KMS-11 (cell line): ENCODE measurements around the gene TSC22D3.

Source experiments
- H2AFZ ChIP-seq: fragments of 200-600 bp; sonication (generic); 2 replicates; pipeline ENCODE4 v1.6.1; 2016; ENCODE audit warnings: antibody characterized with exemption, mixed run types, low read depth
- H3K27ac ChIP-seq: fragments of 200-600 bp; sonication (generic); 2 replicates; pipeline ENCODE4 v1.6.1; 2016; ENCODE audit warnings: mild to moderate bottlenecking, mixed run types
- H3K27me3 ChIP-seq: fragments of 200-600 bp; sonication (generic); 2 replicates; pipeline ENCODE4 v1.6.1; 2017; ENCODE audit warnings: mild to moderate bottlenecking, low read depth, mixed run types, moderate library complexity; ENCODE audit not compliant: insufficient read depth
- H3K36me3 ChIP-seq: fragments of 200-600 bp; sonication (generic); 2 replicates; pipeline ENCODE4 v1.6.1; 2017; ENCODE audit warnings: mild to moderate bottlenecking, mixed run types; ENCODE audit not compliant: insufficient read depth
- H3K4me1 ChIP-seq: fragments of 200-600 bp; sonication (generic); 2 replicates; pipeline ENCODE4 v1.6.1; 2016; ENCODE audit warnings: mild to moderate bottlenecking, low read depth, mixed run types; ENCODE audit not compliant: poor library complexity, severe bottlenecking
- H3K4me2 ChIP-seq: fragments of 200-600 bp; sonication (generic); 2 replicates; pipeline ENCODE4 v1.7.0; 2016; ENCODE audit warnings: mild to moderate bottlenecking, mixed run types
- H3K4me3 ChIP-seq: fragments of 200-600 bp; sonication (generic); IDR thresholded peaks from 2 replicates; pipeline ENCODE4 v1.6.1; 2017; ENCODE audit warnings: low read depth, low read length, mixed read lengths; ENCODE audit not compliant: insufficient read depth
- H3K79me2 ChIP-seq: fragments of 200-600 bp; sonication (generic); 2 replicates; pipeline ENCODE4 v1.6.1; 2016; ENCODE audit warnings: low read depth, mixed run types; ENCODE audit not compliant: insufficient read depth
- H3K9ac ChIP-seq: fragments of 200-600 bp; sonication (generic); 2 replicates; pipeline ENCODE4 v1.6.1; 2016; ENCODE audit warnings: mild to moderate bottlenecking, mixed run types
- H4K20me1 ChIP-seq: fragments of 200-600 bp; sonication (generic); 2 replicates; pipeline ENCODE4 v1.6.1; 2016; ENCODE audit warnings: mild to moderate bottlenecking, mixed run types; ENCODE audit not compliant: insufficient read depth
- TF ChIP-seq, protein P1 (sequence below): fragments of 200-600 bp; sonication (generic); conservative IDR thresholded peaks from 2 replicates; pipeline ENCODE4 v1.6.1; 2017; ENCODE audit warnings: low read depth, mild to moderate bottlenecking, antibody characterized with exemption, low read length, moderate library complexity, mixed read lengths

The TSC22D3 gene

DNA sequence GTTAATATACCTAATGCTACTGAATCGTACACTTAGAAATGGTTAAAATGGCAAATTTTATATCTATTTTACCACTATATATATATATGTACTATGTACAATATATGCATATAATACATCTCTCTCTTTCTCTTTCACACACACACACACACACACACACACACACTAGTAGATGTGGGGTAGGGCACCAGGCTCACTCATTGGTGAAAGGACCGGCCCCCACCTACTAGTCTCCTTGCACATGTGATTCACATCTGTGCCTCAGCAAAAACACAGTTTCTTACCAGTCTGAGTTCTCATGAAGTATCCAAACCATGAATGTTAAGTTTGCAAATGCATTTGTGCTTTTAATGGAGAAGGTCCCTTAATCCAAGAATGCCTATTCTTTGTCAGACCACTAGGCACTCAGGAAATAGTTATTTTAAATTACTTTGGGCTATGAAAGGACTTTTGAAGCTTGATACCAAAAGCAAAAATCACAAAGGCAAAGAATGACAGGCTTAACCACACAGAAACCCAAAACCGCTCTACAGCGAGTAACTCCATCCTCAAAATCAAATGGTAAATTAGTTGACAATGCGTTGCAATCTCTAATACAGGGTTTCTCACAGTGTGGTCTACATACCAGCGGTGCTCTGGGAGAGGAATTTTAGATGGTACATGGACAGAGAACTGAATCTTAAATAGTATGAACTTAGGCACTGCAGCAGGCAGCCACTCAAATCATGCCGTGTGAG lies 5.8 kb downstream of the TSC22D3 start:
- Histone ChIP-seq H3K27ac (no peak overlapping the region), H3K4me2 (no peak overlapping the region), H3K79me2 (no peaks in the 10 kb centered on the region), H4K20me1 (no peaks in the 10 kb centered on the region), H3K27me3 (no peaks in the 10 kb centered on the region), H3K4me3 (no peak overlapping the region), H3K4me1 (peaks cover under 1% of the 10 kb centered on the region), H3K9ac (no peak overlapping the region), H2AFZ (no peak overlapping the region), H3K36me3 (no peaks in the 10 kb centered on the region)
- TF ChIP-seq, protein P1, sequence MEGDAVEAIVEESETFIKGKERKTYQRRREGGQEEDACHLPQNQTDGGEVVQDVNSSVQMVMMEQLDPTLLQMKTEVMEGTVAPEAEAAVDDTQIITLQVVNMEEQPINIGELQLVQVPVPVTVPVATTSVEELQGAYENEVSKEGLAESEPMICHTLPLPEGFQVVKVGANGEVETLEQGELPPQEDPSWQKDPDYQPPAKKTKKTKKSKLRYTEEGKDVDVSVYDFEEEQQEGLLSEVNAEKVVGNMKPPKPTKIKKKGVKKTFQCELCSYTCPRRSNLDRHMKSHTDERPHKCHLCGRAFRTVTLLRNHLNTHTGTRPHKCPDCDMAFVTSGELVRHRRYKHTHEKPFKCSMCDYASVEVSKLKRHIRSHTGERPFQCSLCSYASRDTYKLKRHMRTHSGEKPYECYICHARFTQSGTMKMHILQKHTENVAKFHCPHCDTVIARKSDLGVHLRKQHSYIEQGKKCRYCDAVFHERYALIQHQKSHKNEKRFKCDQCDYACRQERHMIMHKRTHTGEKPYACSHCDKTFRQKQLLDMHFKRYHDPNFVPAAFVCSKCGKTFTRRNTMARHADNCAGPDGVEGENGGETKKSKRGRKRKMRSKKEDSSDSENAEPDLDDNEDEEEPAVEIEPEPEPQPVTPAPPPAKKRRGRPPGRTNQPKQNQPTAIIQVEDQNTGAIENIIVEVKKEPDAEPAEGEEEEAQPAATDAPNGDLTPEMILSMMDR, result no peak

DNA sequence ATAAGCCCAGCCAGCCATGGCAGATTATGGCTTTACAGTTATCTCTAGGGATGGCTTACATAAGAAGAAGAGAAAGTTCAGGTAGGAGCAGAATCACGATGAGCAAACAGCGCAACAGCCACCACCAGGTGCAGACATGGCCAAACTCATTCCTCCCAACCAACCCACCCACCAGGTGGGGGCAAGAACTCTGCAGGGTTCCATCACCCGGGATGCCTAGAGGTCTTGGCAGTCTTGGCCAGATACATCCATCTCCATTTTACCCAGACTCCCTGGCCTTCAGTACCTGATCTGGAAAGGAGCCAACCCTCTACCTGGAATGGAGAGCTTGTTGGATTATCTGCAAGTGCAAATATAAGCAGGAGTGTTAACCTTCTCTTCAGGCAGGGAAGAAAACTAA lies 7.5 kb downstream of the TSC22D3 start:
- Histone ChIP-seq H3K27ac (no peak overlapping the region), H3K27me3 (no peaks in the 10 kb centered on the region), H3K4me2 (no peak overlapping the region), H3K36me3 (no peaks in the 10 kb centered on the region), H3K79me2 (no peaks in the 10 kb centered on the region), H3K4me1 (no peaks in the 10 kb centered on the region), H2AFZ (no peak overlapping the region), H4K20me1 (no peaks in the 10 kb centered on the region), H3K9ac (no peak overlapping the region), H3K4me3 (no peak overlapping the region)
- TF ChIP-seq, protein P1, result no peak

GRCh38 chrX:107766470-107767150 lies 9.0 kb downstream of the TSC22D3 start:
- Histone ChIP-seq H3K27ac (no peak overlapping the region), H3K27me3 (no peaks in the 10 kb centered on the region), H3K4me3 (no peak overlapping the region), H3K36me3 (no peaks in the 10 kb centered on the region), H3K4me1 (no peaks in the 10 kb centered on the region), H4K20me1 (no peaks in the 10 kb centered on the region), H3K4me2 (no peak overlapping the region), H2AFZ (no peak overlapping the region), H3K9ac (no peak overlapping the region), H3K79me2 (no peaks in the 10 kb centered on the region)
- TF ChIP-seq, protein P1, result no peak

GRCh38 chrX:107764845-107765608 lies 10.6 kb downstream of the TSC22D3 start:
- Histone ChIP-seq H3K27me3 (no peaks in the 10 kb centered on the region), H3K36me3 (no peaks in the 10 kb centered on the region), H3K9ac (no peak overlapping the region), H3K79me2 (no peaks in the 10 kb centered on the region), H2AFZ (no peak overlapping the region), H3K4me3 (no peak overlapping the region), H3K27ac (no peak overlapping the region), H4K20me1 (no peaks in the 10 kb centered on the region), H3K4me2 (no peak overlapping the region), H3K4me1 (no peaks in the 10 kb centered on the region)
- TF ChIP-seq, protein P1, result no peak
